Hepatocyte (in vitro differentiated cells): ENCODE measurements around the gene CDH4. TPM values are rescaled to one million over a fixed set of nuclear protein-coding genes. Genes with fewer than 3 reads are reported as not detected.

ENCODE experiments used
- DNase-seq: peaks from one replicate; pipeline ENCODE4 v3.0.0-alpha.2; 2016; ENCODE audit warnings: low spot score
- H2AFZ ChIP-seq: fragments of 200-600 bp; sonication (generic); 2 replicates; pipeline ENCODE4 v1.6.0; 2016; ENCODE audit warnings: antibody characterized with exemption, mild to moderate bottlenecking
- H3K27ac ChIP-seq: fragments of 200-600 bp; sonication (generic); 2 replicates; pipeline ENCODE4 v1.5.1; 2016; ENCODE audit warnings: mild to moderate bottlenecking
- H3K27me3 ChIP-seq: fragments of 200-600 bp; sonication (generic); 2 replicates; pipeline ENCODE4 v1.6.1; 2016
- H3K36me3 ChIP-seq: fragments of 200-600 bp; sonication (generic); replicated peaks from 2 replicates; pipeline ENCODE4 v1.5.1; 2016; ENCODE audit warnings: low read depth; ENCODE audit not compliant: insufficient read depth
- H3K4me1 ChIP-seq: fragments of 200-600 bp; sonication (generic); 2 replicates; pipeline ENCODE4 v1.5.1; 2016; ENCODE audit warnings: mild to moderate bottlenecking, moderate library complexity; ENCODE audit not compliant: insufficient read depth
- H3K4me2 ChIP-seq: fragments of 200-600 bp; sonication (generic); 2 replicates; pipeline ENCODE4 v1.6.0; 2016
- H3K4me3 ChIP-seq: fragments of 200-600 bp; sonication (generic); 2 replicates; pipeline ENCODE4 v1.5.1; 2016; ENCODE audit warnings: mild to moderate bottlenecking
- H3K79me2 ChIP-seq: fragments of 200-600 bp; sonication (generic); 2 replicates; pipeline ENCODE4 v1.6.0; 2017; ENCODE audit warnings: mild to moderate bottlenecking
- H3K9me2 ChIP-seq: fragments of 200-600 bp; sonication (generic); replicated peaks from 2 replicates; pipeline ENCODE4 v1.6.0; 2017; ENCODE audit warnings: mild to moderate bottlenecking; ENCODE audit not compliant: insufficient read depth
- H3K9me3 ChIP-seq: fragments of 200-600 bp; sonication (generic); 2 replicates; pipeline ENCODE4 v1.5.1; 2016; ENCODE audit warnings: low read depth, mild to moderate bottlenecking
- H4K20me1 ChIP-seq: fragments of 200-600 bp; sonication (generic); 2 replicates; pipeline ENCODE4 v1.6.0; 2016; ENCODE audit warnings: mild to moderate bottlenecking; ENCODE audit not compliant: insufficient read depth, poor library complexity, severe bottlenecking
- EZH2 ChIP-seq: fragments of 200-600 bp; sonication (generic); IDR thresholded peaks from 2 replicates; pipeline ENCODE4 v1.6.1; 2016; ENCODE audit warnings: antibody characterized with exemption, mild to moderate bottlenecking, borderline replicate concordance
- EZH2phosphoT487 ChIP-seq: fragments of 200-600 bp; sonication (generic); IDR thresholded peaks from one replicate; pipeline ENCODE4 v1.6.1; 2018; ENCODE audit warnings: antibody characterized with exemption, mild to moderate bottlenecking, low read depth, moderate library complexity; ENCODE audit not compliant: unreplicated experiment, severe bottlenecking
- WGBS: methylation state at CpG from one replicate; pipeline ENCODE4 v1.1.6; 2016; ENCODE audit warnings: low lambda C conversion rate; ENCODE audit errors: missing lambda C conversion rate; 5-methylcytosine and 5-hydroxymethylcytosine counted together
- polyA plus RNA-seq: library from polyadenylated mRNA; unstranded; fragments of >200 nt; fragmentation: Nextera tagmentation; extraction: Ambion mirVana; gene quantifications from 2 replicates; pipeline ENCODE4 v1.2.1, GENCODE V29; 2016
- total RNA-seq: library from RNA; depleted of rRNA; stranded (reverse); fragments of >200 nt; gene quantifications from 2 replicates; pipeline ENCODE4 v1.2.3, GENCODE V29; 2014
- TF ChIP-seq, protein P1 (sequence below): fragments of 200-600 bp; sonication (generic); IDR thresholded peaks from 2 replicates; pipeline ENCODE4 v1.5.1; 2016; ENCODE audit warnings: antibody characterized with exemption, mild to moderate bottlenecking; ENCODE audit not compliant: poor library complexity

Gene CDH4
- total and polyA plus RNA-seq, 2 experiments from 2014 or later: 0.53 to 0.73 TPM

DNA sequence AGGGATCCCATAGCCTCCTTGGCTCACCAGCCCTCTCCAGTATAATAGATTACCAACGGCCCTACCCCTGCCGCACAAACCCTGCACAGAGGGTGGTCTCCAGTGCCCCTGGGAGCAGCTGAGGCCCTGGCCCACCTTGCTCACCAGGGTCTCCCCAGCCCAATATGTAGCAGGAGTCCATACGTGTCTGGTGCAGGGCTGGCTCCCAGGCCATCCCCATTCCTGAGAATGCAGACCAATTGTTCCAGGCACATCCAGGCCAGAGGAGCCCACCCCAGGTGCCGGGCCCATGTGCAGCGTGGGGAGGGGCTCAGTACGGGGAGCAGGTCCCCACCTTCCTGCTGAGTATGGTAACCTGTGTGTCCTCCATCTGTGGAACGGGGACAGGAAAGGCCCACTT lies 561.7 kb downstream of the CDH4 start:
- no peaks in the 10 kb centered on the region for H3K27me3 ChIP-seq
- no peak overlapping the region for H2AFZ ChIP-seq
- H3K79me2 ChIP-seq: no peaks in the 10 kb centered on the region
- no peaks in the 10 kb centered on the region for H3K36me3 ChIP-seq
- no peaks in the 10 kb centered on the region for H3K4me1 ChIP-seq
- DNase-seq: no peak
- WGBS: 86% methylated on average over 7 of the region's 7 CpGs
- no peak overlapping the region for H3K27ac ChIP-seq
- H3K4me3 ChIP-seq: no peak overlapping the region
- no peaks in the 10 kb centered on the region for H3K9me2 ChIP-seq
- no peaks in the 10 kb centered on the region for H4K20me1 ChIP-seq
- no peaks in the 10 kb centered on the region for H3K9me3 ChIP-seq
- H3K4me2 ChIP-seq: no peak overlapping the region
- TF ChIP-seq, protein P1, sequence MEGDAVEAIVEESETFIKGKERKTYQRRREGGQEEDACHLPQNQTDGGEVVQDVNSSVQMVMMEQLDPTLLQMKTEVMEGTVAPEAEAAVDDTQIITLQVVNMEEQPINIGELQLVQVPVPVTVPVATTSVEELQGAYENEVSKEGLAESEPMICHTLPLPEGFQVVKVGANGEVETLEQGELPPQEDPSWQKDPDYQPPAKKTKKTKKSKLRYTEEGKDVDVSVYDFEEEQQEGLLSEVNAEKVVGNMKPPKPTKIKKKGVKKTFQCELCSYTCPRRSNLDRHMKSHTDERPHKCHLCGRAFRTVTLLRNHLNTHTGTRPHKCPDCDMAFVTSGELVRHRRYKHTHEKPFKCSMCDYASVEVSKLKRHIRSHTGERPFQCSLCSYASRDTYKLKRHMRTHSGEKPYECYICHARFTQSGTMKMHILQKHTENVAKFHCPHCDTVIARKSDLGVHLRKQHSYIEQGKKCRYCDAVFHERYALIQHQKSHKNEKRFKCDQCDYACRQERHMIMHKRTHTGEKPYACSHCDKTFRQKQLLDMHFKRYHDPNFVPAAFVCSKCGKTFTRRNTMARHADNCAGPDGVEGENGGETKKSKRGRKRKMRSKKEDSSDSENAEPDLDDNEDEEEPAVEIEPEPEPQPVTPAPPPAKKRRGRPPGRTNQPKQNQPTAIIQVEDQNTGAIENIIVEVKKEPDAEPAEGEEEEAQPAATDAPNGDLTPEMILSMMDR: no peak
- TF ChIP-seq EZH2: no peak
- TF ChIP-seq EZH2phosphoT487: no peak

GRCh38 chr20:61814244-61814643 lies 562.2 kb downstream of the CDH4 start:
- Histone ChIP-seq H3K9me2 (no peaks in the 10 kb centered on the region), H4K20me1 (no peaks in the 10 kb centered on the region), H3K4me1 (no peaks in the 10 kb centered on the region), H3K36me3 (no peaks in the 10 kb centered on the region), H3K4me2 (no peak overlapping the region), H3K27me3 (no peaks in the 10 kb centered on the region), H3K27ac (no peak overlapping the region), H3K4me3 (no peak overlapping the region), H2AFZ (no peak overlapping the region), H3K9me3 (no peaks in the 10 kb centered on the region), H3K79me2 (no peaks in the 10 kb centered on the region)
- TF ChIP-seq, protein P1: no peak
- TF ChIP-seq EZH2: no peak
- WGBS: 89% methylated on average over 11 of the region's 11 CpGs
- no peak for DNase-seq

DNA sequence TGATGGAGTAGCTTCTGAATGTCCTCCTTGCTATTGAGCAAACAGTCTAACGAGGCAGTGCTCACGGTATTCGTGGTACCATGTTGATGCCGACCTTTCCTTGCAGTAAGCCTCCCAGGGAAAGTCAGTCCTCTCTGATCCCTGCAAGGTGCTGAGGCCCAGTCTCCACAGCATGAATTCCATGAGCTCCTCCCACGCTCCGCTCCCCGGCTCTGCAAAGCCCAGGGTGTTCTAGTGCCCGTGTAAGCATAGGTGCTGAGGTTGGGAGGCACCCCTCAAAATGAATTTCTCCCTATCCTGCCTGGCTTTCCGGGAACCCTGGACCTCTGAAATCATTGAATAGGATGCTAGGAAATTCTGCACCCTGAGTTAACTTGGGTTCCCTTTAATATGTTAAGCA lies 562.7 kb downstream of the CDH4 start:
- no peaks in the 10 kb centered on the region for H3K36me3 ChIP-seq
- no peaks in the 10 kb centered on the region for H3K4me1 ChIP-seq
- DNase-seq: no peak
- H3K4me2 ChIP-seq: no peak overlapping the region
- TF ChIP-seq EZH2phosphoT487: no peak
- TF ChIP-seq, protein P1: no peak
- TF ChIP-seq EZH2: no peak
- H3K9me3 ChIP-seq: no peaks in the 10 kb centered on the region
- H3K27me3 ChIP-seq: no peaks in the 10 kb centered on the region
- H3K9me2 ChIP-seq: no peaks in the 10 kb centered on the region
- no peak overlapping the region for H2AFZ ChIP-seq
- WGBS: 80% methylated on average over 9 of the region's 9 CpGs
- no peaks in the 10 kb centered on the region for H4K20me1 ChIP-seq
- no peak overlapping the region for H3K4me3 ChIP-seq
- no peaks in the 10 kb centered on the region for H3K79me2 ChIP-seq
- no peak overlapping the region for H3K27ac ChIP-seq

- H3K9me3 ChIP-seq: no peaks in the 10 kb centered on the region
- TF ChIP-seq, protein P1: no peak
- TF ChIP-seq EZH2 (no peak), EZH2phosphoT487 (no peak)
- H3K79me2 ChIP-seq: no peaks in the 10 kb centered on the region
- no peak overlapping the region for H3K4me2 ChIP-seq
- no peaks in the 10 kb centered on the region for H3K4me1 ChIP-seq
- H2AFZ ChIP-seq: no peak overlapping the region
- no peak overlapping the region for H3K4me3 ChIP-seq
- DNase-seq: no peak
- WGBS: 91% methylated on average over 15 of the region's 15 CpGs
- no peaks in the 10 kb centered on the region for H3K36me3 ChIP-seq
- no peaks in the 10 kb centered on the region for H4K20me1 ChIP-seq
- no peak overlapping the region for H3K27ac ChIP-seq
- H3K27me3 ChIP-seq: no peaks in the 10 kb centered on the region
- no peaks in the 10 kb centered on the region for H3K9me2 ChIP-seq
Measured at GRCh38 chr20:61815176-61815575, 563.1 kb downstream of the CDH4 start.
